ENCODE data around the gene SKOR1. TPM values are rescaled to one million over a fixed set of nuclear protein-coding genes. Genes with fewer than 3 reads are reported as not detected.
A peak's percentile ranks its signal among the peaks of the same experiment; 100 is the strongest.

Gene SKOR1
- total RNA-seq, 3 donors from 2014 or later (not counting 1 experiment from before 2014, with no cell fraction given) = 2.0 to 2.9 (median 2.1) TPM

- H3K36me3 ChIP-seq (ENCODE audit: control insufficient read depth, insufficient read depth, low read length) = no peaks in the 10 kb centered on the region
- H3K36me3 Mint-ChIP-seq = no peaks in the 10 kb centered on the region
- intact Hi-C loops (cut with micrococcal nuclease) = loop anchor here (1.0 kb wide), 2 partner anchors 292 to 347 kb away; no protein-coding TSS in a partner anchor
- no peak for TF ChIP-seq CTCF (IDR thresholded peaks at IDR 0.05)
- no peak overlapping the region for H3K27ac ChIP-seq (ENCODE audit: low read length)
- peaks cover 5 to 6% of the 10 kb centered on the region in 2 donors for H3K4me1 Mint-ChIP-seq
- no peaks in the 10 kb centered on the region for H3K9me3 Mint-ChIP-seq
- WGBS (ENCODE audit: insufficient coverage) = 53% methylated on average over 16 of the region's 16 CpGs
- DNase-seq (no peak), ATAC-seq (no peak)
- H3K27me3 ChIP-seq (ENCODE audit: control insufficient read depth, insufficient read depth, low read length) = peaks cover 4% of the 10 kb centered on the region
- H3K9me3 ChIP-seq (ENCODE audit: control insufficient read depth, insufficient read depth, low read length) = no peaks in the 10 kb centered on the region
- peaks cover 19 to 25% of the 10 kb centered on the region in 2 donors for H3K27me3 Mint-ChIP-seq (ENCODE audit: low read depth in 2 of 2)
- H3K4me3 ChIP-seq (ENCODE audit: low read length) = peak overlapping the region; percentile 9
- H3K4me3 Mint-ChIP-seq = no peak overlapping the region
- H3K4me1 ChIP-seq (ENCODE audit: control insufficient read depth, insufficient read depth, low read length) = peaks cover 13% of the 10 kb centered on the region
- no peak overlapping the region for H3K27ac Mint-ChIP-seq
Observed at GRCh38 chr15:67862750-67863441, 37.6 kb downstream of the SKOR1 start.

GRCh38 chr15:67863442-67863987 is 38.2 kb downstream of the SKOR1 start:
- no peak overlapping the region for H3K4me3 Mint-ChIP-seq
- peak; percentile 95 for TF ChIP-seq CTCF (IDR thresholded peaks at IDR 0.05)
- H3K4me1 ChIP-seq (ENCODE audit: control insufficient read depth, insufficient read depth, low read length) = peaks cover 13% of the 10 kb centered on the region
- ATAC-seq (peak; percentile 91 to 100 (median 99)), DNase-seq (peak; percentile 55 to 85)
- H3K36me3 ChIP-seq (ENCODE audit: control insufficient read depth, insufficient read depth, low read length) = no peaks in the 10 kb centered on the region
- peaks cover 19 to 25% of the 10 kb centered on the region in 2 donors for H3K27me3 Mint-ChIP-seq (ENCODE audit: low read depth in 2 of 2)
- no peak overlapping the region for H3K27ac ChIP-seq (ENCODE audit: low read length)
- H3K4me3 ChIP-seq (ENCODE audit: low read length) = peak overlapping the region; percentile 9
- H3K9me3 ChIP-seq (ENCODE audit: control insufficient read depth, insufficient read depth, low read length) = no peaks in the 10 kb centered on the region
- H3K27ac Mint-ChIP-seq = no peak overlapping the region
- no peaks in the 10 kb centered on the region for H3K9me3 Mint-ChIP-seq
- H3K4me1 Mint-ChIP-seq = peaks cover 5 to 6% of the 10 kb centered on the region in 2 donors
- no peaks in the 10 kb centered on the region for H3K36me3 Mint-ChIP-seq
- 7% methylated on average over 41 of the region's 41 CpGs for WGBS (ENCODE audit: insufficient coverage)
- H3K27me3 ChIP-seq (ENCODE audit: control insufficient read depth, insufficient read depth, low read length) = peaks cover 4% of the 10 kb centered on the region
- intact Hi-C loops (cut with micrococcal nuclease) = loop anchor here (1.0 kb wide), 2 partner anchors 292 to 347 kb away; no protein-coding TSS in a partner anchor

- Mint-ChIP-seq H3K4me3 (no peak overlapping the region), H3K9me3 (no peaks in the 10 kb centered on the region), H3K36me3 (no peaks in the 10 kb centered on the region), H3K4me1 (peaks cover 5 to 6% of the 10 kb centered on the region in 2 donors), H3K27me3 (ENCODE audit: low read depth in 2 of 2) (peaks cover 23 to 32% of the 10 kb centered on the region in 2 donors), H3K27ac (no peak overlapping the region)
- DNase-seq (no peak), ATAC-seq (no peak)
- Histone ChIP-seq H3K27ac (ENCODE audit: low read length) (no peak overlapping the region), H3K4me1 (ENCODE audit: control insufficient read depth, insufficient read depth, low read length) (peaks cover 13% of the 10 kb centered on the region), H3K9me3 (ENCODE audit: control insufficient read depth, insufficient read depth, low read length) (no peaks in the 10 kb centered on the region), H3K27me3 (ENCODE audit: control insufficient read depth, insufficient read depth, low read length) (peaks cover 4% of the 10 kb centered on the region), H3K36me3 (ENCODE audit: control insufficient read depth, insufficient read depth, low read length) (no peaks in the 10 kb centered on the region), H3K4me3 (ENCODE audit: low read length) (no peak overlapping the region)
- WGBS (ENCODE audit: insufficient coverage) = no CpG with 5 or more reads among the region's 3 CpGs
- intact Hi-C loops (cut with micrococcal nuclease) = no loop called here
- no peak for TF ChIP-seq CTCF (IDR thresholded peaks at IDR 0.05)
Observed at GRCh38 chr15:67865331-67865730, 40.0 kb downstream of the SKOR1 start.
